Neuronal stem cell (in vitro differentiated cells): ENCODE data around the gene CPS1. TPM values are rescaled to one million over a fixed set of nuclear protein-coding genes. Genes with fewer than 3 reads are reported as not detected.

Source experiments
- DNase-seq: peaks from one replicate; pipeline ENCODE4 v3.0.0-alpha.2; 2013; ENCODE audit warnings: low spot score
- H2AFZ ChIP-seq: one replicate; pipeline ENCODE4 v1.6.1; 2013; ENCODE audit warnings: mild to moderate bottlenecking, low read length, inconsistent platforms
- H2AK5ac ChIP-seq: 2 replicates; pipeline ENCODE4 v1.6.1; 2013; ENCODE audit warnings: low read depth, mild to moderate bottlenecking, inconsistent platforms, low read length, moderate library complexity, mixed read lengths
- H2BK120ac ChIP-seq: 2 replicates; pipeline ENCODE4 v1.6.1; 2013; ENCODE audit warnings: low read depth, mild to moderate bottlenecking, inconsistent platforms, low read length, moderate library complexity, mixed read lengths
- H2BK12ac ChIP-seq: one replicate; pipeline ENCODE4 v1.6.1; 2013; ENCODE audit warnings: low read length, inconsistent platforms
- H2BK15ac ChIP-seq: 2 replicates; pipeline ENCODE4 v1.6.1; 2013; ENCODE audit warnings: mild to moderate bottlenecking, low read length, inconsistent platforms, mixed read lengths
- H2BK5ac ChIP-seq: one replicate; pipeline ENCODE4 v1.6.1; 2013; ENCODE audit warnings: inconsistent platforms, mild to moderate bottlenecking, low read length, moderate library complexity
- H3K14ac ChIP-seq: one replicate; pipeline ENCODE4 v1.6.1; 2013; ENCODE audit warnings: low read length, inconsistent platforms
- H3K18ac ChIP-seq: 2 replicates; pipeline ENCODE4 v1.6.1; 2013; ENCODE audit warnings: low read length, inconsistent platforms
- H3K23ac ChIP-seq: 2 replicates; pipeline ENCODE4 v1.6.1; 2013; ENCODE audit warnings: low read depth, mild to moderate bottlenecking, mixed read lengths, low read length, inconsistent platforms; ENCODE audit not compliant: poor library complexity
- H3K27ac ChIP-seq: replicated peaks from 3 replicates; pipeline ENCODE4 v1.5.1; 2013; ENCODE audit warnings: low read length, inconsistent platforms
- H3K27me3 ChIP-seq, 3 experiments: 2 replicates each; pipeline ENCODE4 v1.6.1; 2013; ENCODE audit warnings: low read length in 3 of 3, mild to moderate bottlenecking in 2 of 3, inconsistent platforms in 1 of 3, low read depth in 1 of 3, mixed read lengths in 1 of 3, moderate library complexity in 1 of 3; ENCODE audit not compliant: control insufficient read depth in 3 of 3, insufficient read depth in 3 of 3
- H3K36me3 ChIP-seq, 2 donors: replicated peaks in 1 of 2; 2 replicates each; pipeline ENCODE4 v1.6.1; 2013; ENCODE audit warnings: low read length in 2 of 2; ENCODE audit not compliant: control insufficient read depth in 2 of 2, insufficient read depth in 2 of 2
- H3K4ac ChIP-seq: 2 replicates; pipeline ENCODE4 v1.6.1; 2013; ENCODE audit warnings: inconsistent platforms, mild to moderate bottlenecking, low read length, moderate library complexity
- H3K4me1 ChIP-seq, 2 donors: 1 replicate in 1 of 2; 2 replicates in 1 of 2; pipeline ENCODE4 v1.6.1; 2013; ENCODE audit warnings: low read length in 2 of 2, low read depth in 1 of 2; ENCODE audit not compliant: control insufficient read depth in 2 of 2, insufficient read depth in 1 of 2
- H3K4me2 ChIP-seq: one replicate; pipeline ENCODE4 v1.6.1; 2013; ENCODE audit warnings: mild to moderate bottlenecking, low read length, inconsistent platforms; ENCODE audit not compliant: insufficient read depth, poor library complexity, severe bottlenecking
- H3K4me3 ChIP-seq, 2 donors: 2 replicates each; pipeline ENCODE4 v1.5.1; 2013; ENCODE audit warnings: low read length in 2 of 2, mild to moderate bottlenecking in 2 of 2, inconsistent platforms in 1 of 2, moderate library complexity in 1 of 2
- H3K79me1 ChIP-seq: one replicate; pipeline ENCODE4 v1.6.1; 2013; ENCODE audit warnings: low read depth, mild to moderate bottlenecking, inconsistent platforms, low read length, moderate library complexity
- H3K9ac ChIP-seq: one replicate; pipeline ENCODE4 v1.6.1; 2013; ENCODE audit warnings: mild to moderate bottlenecking, low read depth, low read length, inconsistent platforms; ENCODE audit not compliant: poor library complexity
- H3K9me3 ChIP-seq, 2 donors: replicated peaks in 1 of 2; 2 replicates each; pipeline versions ENCODE3 to v1.6.1; 2013; ENCODE audit warnings: low read length in 2 of 2, mild to moderate bottlenecking in 2 of 2, inconsistent platforms in 1 of 2, low read depth in 1 of 2, mixed read lengths in 1 of 2, moderate library complexity in 1 of 2; ENCODE audit not compliant: control insufficient read depth in 2 of 2, insufficient read depth in 1 of 2
- H4K8ac ChIP-seq: one replicate; pipeline ENCODE4 v1.6.1; 2013; ENCODE audit warnings: low read depth, mild to moderate bottlenecking, inconsistent platforms, low read length, moderate library complexity
- H4K91ac ChIP-seq: one replicate; pipeline ENCODE4 v1.6.1; 2013; ENCODE audit warnings: low read length, low read depth, mild to moderate bottlenecking, inconsistent platforms; ENCODE audit not compliant: poor library complexity
- WGBS, 2 donors: extraction: QIAGEN DNeasy Blood & Tissue Kit; methylation state at CpG; one replicate each; pipeline ENCODE4 v1.1.7; 2013; ENCODE audit warnings: missing lambda C conversion rate in 2 of 2, mixed read lengths in 1 of 2; ENCODE audit not compliant: insufficient read length in 2 of 2, insufficient replicate concordance in 1 of 2; ENCODE audit errors: extremely low coverage in 2 of 2; 5-methylcytosine and 5-hydroxymethylcytosine counted together
- polyA plus RNA-seq, 2 experiments: library from polyadenylated mRNA; stranded (reverse); fragments of 200-250 nt; gene quantifications; one replicate each; pipeline ENCODE4 v1.2.3, GENCODE V29; 2013

Gene CPS1
- polyA plus RNA-seq (2013, experiment 1 of 2) = 29.0 TPM
- 29.4 TPM for polyA plus RNA-seq (2013, experiment 2 of 2)

GRCh38 chr2:210556329-210556980 lies at the start of gene CPS1:
Gene CPS1 (plus strand): TSS chr2:210556599. CDS start chr2:210556734, 135 bp downstream.
- Histone ChIP-seq H3K23ac (no peak within 1 kb of the TSS), H3K9ac (no peak within 1 kb of the TSS), H2BK15ac (no peak within 1 kb of the TSS), H2BK12ac (no peak within 1 kb of the TSS), H3K18ac (no peak within 1 kb of the TSS), H3K4me1 (peaks cover 0 to 8% of the 10 kb centered on the region in 2 donors), H4K8ac (no peak within 1 kb of the TSS), H2AFZ (no peak within 1 kb of the TSS), H3K27ac (no peak within 1 kb of the TSS), H3K4me3 (no peak within 1 kb of the TSS), H3K36me3 (no peaks in the 10 kb centered on the region), H3K4ac (no peak within 1 kb of the TSS), H3K79me1 (no peaks in the 10 kb centered on the region), H3K4me2 (no peak within 1 kb of the TSS), H2BK120ac (no peak within 1 kb of the TSS), H3K9me3 (no peaks in the 10 kb centered on the region), H2AK5ac (no peak within 1 kb of the TSS), H3K27me3 (no peaks in the 10 kb centered on the region), H4K91ac (no peak within 1 kb of the TSS), H2BK5ac (no peak within 1 kb of the TSS), H3K14ac (no peak within 1 kb of the TSS)
- no peak for DNase-seq
- WGBS, 2 donors = no CpG with 5 or more reads among the region's 2 CpGs

GRCh38 chr2:210515911-210516310 lies 40.5 kb upstream of the CPS1 start:
- no peak overlapping the region for H2BK5ac ChIP-seq
- H3K9ac ChIP-seq = no peak overlapping the region
- H3K9me3 ChIP-seq = peaks cover 0 to 7% of the 10 kb centered on the region in 2 donors
- no peak overlapping the region for H3K4me2 ChIP-seq
- H3K27ac ChIP-seq = no peak overlapping the region
- H3K18ac ChIP-seq = no peak overlapping the region
- H4K91ac ChIP-seq = no peak overlapping the region
- H2BK15ac ChIP-seq = no peak overlapping the region
- no peak overlapping the region for H3K4me3 ChIP-seq
- no peaks in the 10 kb centered on the region for H3K79me1 ChIP-seq
- no peak overlapping the region for H4K8ac ChIP-seq
- H2AFZ ChIP-seq = no peak overlapping the region
- no peaks in the 10 kb centered on the region for H3K36me3 ChIP-seq
- H3K23ac ChIP-seq = no peak overlapping the region
- WGBS, 2 donors = no CpG with 5 or more reads among the region's 2 CpGs
- no peak overlapping the region for H2BK12ac ChIP-seq
- no peaks in the 10 kb centered on the region for H3K27me3 ChIP-seq
- no peak for DNase-seq
- H2BK120ac ChIP-seq = no peak overlapping the region
- no peak overlapping the region for H2AK5ac ChIP-seq
- no peaks in the 10 kb centered on the region for H3K4me1 ChIP-seq
- no peak overlapping the region for H3K14ac ChIP-seq
- H3K4ac ChIP-seq = no peak overlapping the region

- Histone ChIP-seq H2BK12ac (no peak overlapping the region), H2AFZ (no peak overlapping the region), H2BK120ac (no peak overlapping the region), H3K36me3 (no peaks in the 10 kb centered on the region), H3K14ac (no peak overlapping the region), H4K91ac (no peak overlapping the region), H3K9me3 (peaks cover 0 to 7% of the 10 kb centered on the region in 2 donors), H3K4ac (no peak overlapping the region), H3K79me1 (no peaks in the 10 kb centered on the region), H3K4me3 (no peak overlapping the region), H2AK5ac (no peak overlapping the region), H3K18ac (no peak overlapping the region), H3K27me3 (no peaks in the 10 kb centered on the region), H3K9ac (no peak overlapping the region), H4K8ac (no peak overlapping the region), H3K27ac (no peak overlapping the region), H3K4me1 (no peaks in the 10 kb centered on the region), H2BK15ac (no peak overlapping the region), H3K23ac (no peak overlapping the region), H3K4me2 (no peak overlapping the region), H2BK5ac (no peak overlapping the region)
- no peak for DNase-seq
- WGBS, 2 donors = no CpG with 5 or more reads among the region's 4 CpGs
These were observed 39.1 kb upstream of the CPS1 start for GRCh38 chr2:210517264-210517663.

GRCh38 chr2:210519594-210519993 lies 36.8 kb upstream of the CPS1 start:
- no peak overlapping the region for H2BK5ac ChIP-seq
- no peak overlapping the region for H4K91ac ChIP-seq
- H2BK15ac ChIP-seq = no peak overlapping the region
- H3K9ac ChIP-seq = no peak overlapping the region
- H3K18ac ChIP-seq = no peak overlapping the region
- no peak overlapping the region for H2AFZ ChIP-seq
- H3K27me3 ChIP-seq = no peaks in the 10 kb centered on the region
- H3K14ac ChIP-seq = no peak overlapping the region
- no peak overlapping the region for H2BK120ac ChIP-seq
- no peak overlapping the region for H4K8ac ChIP-seq
- H3K4me2 ChIP-seq = no peak overlapping the region
- no peak overlapping the region for H2AK5ac ChIP-seq
- H3K79me1 ChIP-seq = no peaks in the 10 kb centered on the region
- WGBS, 2 donors = no CpG with 5 or more reads among the region's 5 CpGs
- no peak overlapping the region for H3K4ac ChIP-seq
- H3K23ac ChIP-seq = no peak overlapping the region
- H3K36me3 ChIP-seq = no peaks in the 10 kb centered on the region
- no peak overlapping the region for H2BK12ac ChIP-seq
- no peak for DNase-seq
- H3K4me1 ChIP-seq = no peaks in the 10 kb centered on the region
- no peak overlapping the region for H3K27ac ChIP-seq
- H3K4me3 ChIP-seq = no peak overlapping the region
- peaks cover 0 to 7% of the 10 kb centered on the region in 2 donors for H3K9me3 ChIP-seq
